ENCODE results near the gene INO80B. TPM values are rescaled to one million over a fixed set of nuclear protein-coding genes. Genes with fewer than 3 reads are reported as not detected.

The INO80B gene
- total and polyA plus RNA-seq, 2 of the 8 experiments (the other 6 are each of a cell fraction or from before 2014, with no cell fraction given) = 3.9 to 18.5 TPM

DNA sequence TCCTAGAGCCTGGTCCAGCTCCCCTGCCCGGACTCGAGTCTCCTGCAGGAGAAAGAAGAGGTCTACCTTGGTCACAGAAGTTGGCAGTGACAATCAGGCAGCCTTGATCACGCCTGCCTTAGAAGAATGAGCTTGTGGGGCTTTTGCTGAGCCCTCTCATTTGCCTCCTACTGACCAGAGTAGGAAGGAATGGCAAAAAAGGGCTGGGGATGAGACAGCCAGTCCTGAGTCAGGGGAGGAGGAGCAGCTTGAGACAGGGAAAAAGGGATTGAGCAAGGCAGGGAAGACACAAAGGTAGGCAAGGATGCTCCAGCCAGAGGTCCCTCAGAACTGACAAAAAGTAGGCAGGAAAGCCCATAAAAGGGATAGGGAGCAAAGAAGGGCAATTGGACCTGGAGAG lies 27.3 kb upstream of the INO80B start (continued):
- TF ChIP-seq CHD1 (IDR thresholded peaks at IDR 0.05; ENCODE audit: low read depth, low read length) (no peak), ATF3 (IDR thresholded peaks at IDR 0.05; ENCODE audit: insufficient read depth, low read depth, low read length) (no peak), SRF (IDR thresholded peaks at IDR 0.05; ENCODE audit: low read depth, low read length) (no peak), TBP (IDR thresholded peaks at IDR 0.05; ENCODE audit: low read depth, low read length) (no peak), CTBP2 (IDR thresholded peaks at IDR 0.05; ENCODE audit: borderline replicate concordance, insufficient read depth, insufficient read length, low read length) (no peak), CHD2 (IDR thresholded peaks at IDR 0.05; ENCODE audit: low read length) (no peak)
